ENCODE results near the gene TVP23C. TPM values are rescaled to one million over a fixed set of nuclear protein-coding genes. Genes with fewer than 3 reads are reported as not detected.

Gene TVP23C
- total and polyA plus RNA-seq, 2 experiments from 2014 or later: 11.3 to 33.4 TPM

DNA sequence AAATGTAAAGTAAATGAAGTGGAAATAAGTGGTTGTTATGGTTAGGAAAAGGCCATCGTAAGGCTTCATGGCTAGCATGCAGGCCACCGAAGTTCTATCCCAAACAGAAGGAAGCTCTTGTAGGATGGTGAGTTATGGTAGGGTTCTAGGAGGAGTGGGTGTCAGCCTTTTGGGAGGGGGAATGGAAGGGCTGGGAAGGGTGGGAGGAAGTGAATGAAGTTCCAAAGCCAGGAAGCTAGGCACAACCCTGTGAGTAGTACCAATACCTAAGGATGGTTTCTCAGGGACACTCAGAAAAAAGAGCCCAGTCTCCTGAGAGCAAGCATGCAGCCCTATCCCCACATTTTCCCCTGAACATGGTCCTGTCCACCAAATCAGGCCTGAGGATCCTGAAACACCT lies 59.6 kb downstream of the TVP23C start:
- no peak for DNase-seq (ENCODE audit: low read depth in 1 of 2, low spot score in 1 of 2)
- Histone ChIP-seq H3K27me3 (no peaks in the 10 kb centered on the region), H3K4me3 (no peak overlapping the region), H3K36me3 (no peaks in the 10 kb centered on the region), H3K9me3 (ENCODE audit: low read depth) (no peaks in the 10 kb centered on the region), H3K27ac (no peak overlapping the region), H3K4me1 (ENCODE audit: low read depth) (peaks cover 5% of the 10 kb centered on the region)
- TF ChIP-seq, protein P1, sequence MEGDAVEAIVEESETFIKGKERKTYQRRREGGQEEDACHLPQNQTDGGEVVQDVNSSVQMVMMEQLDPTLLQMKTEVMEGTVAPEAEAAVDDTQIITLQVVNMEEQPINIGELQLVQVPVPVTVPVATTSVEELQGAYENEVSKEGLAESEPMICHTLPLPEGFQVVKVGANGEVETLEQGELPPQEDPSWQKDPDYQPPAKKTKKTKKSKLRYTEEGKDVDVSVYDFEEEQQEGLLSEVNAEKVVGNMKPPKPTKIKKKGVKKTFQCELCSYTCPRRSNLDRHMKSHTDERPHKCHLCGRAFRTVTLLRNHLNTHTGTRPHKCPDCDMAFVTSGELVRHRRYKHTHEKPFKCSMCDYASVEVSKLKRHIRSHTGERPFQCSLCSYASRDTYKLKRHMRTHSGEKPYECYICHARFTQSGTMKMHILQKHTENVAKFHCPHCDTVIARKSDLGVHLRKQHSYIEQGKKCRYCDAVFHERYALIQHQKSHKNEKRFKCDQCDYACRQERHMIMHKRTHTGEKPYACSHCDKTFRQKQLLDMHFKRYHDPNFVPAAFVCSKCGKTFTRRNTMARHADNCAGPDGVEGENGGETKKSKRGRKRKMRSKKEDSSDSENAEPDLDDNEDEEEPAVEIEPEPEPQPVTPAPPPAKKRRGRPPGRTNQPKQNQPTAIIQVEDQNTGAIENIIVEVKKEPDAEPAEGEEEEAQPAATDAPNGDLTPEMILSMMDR (IDR thresholded peaks at IDR 0.05; ENCODE audit: low read depth, low read length): no peak

DNA sequence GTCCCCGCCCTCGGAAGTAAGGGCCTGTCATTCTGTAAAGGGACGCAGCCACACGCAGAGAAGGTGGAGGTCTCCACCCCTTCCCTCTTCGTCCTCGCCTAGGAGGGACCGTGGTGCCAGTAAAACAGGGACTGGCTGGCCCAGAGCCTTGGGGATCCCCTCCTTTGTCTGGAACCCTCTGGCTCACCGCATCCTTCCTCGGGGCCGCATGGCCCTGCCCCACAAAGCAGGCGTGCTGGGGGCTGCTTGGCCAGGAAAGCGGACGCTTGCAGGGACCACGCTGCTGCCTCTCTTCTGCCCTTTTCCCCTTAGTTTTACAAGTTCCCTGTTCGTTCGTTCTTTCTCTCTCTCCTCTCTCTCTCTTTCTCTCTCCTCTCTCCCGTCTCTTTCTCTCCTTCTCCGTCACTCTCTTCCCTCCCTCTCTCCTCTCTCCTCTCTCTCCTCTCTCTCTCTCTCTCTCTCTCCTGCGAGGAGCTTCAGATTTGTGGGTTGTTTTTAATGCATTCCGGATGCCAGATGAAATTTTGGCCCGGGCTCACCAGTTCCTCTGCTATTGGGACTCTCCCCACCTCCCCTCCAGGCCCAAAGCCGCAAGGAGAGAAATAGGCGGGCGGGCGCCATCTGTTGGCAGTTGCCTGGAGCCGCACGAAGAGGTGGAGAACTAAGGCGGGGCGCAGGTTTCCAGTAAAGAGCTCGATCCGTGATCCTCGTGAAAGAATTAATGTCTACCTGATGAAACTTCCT lies 60.7 kb downstream of the TVP23C start:
- Histone ChIP-seq H3K36me3 (no peaks in the 10 kb centered on the region), H3K9me3 (ENCODE audit: low read depth) (no peaks in the 10 kb centered on the region), H3K4me1 (ENCODE audit: low read depth) (no peaks in the 10 kb centered on the region), H3K4me3 (no peak overlapping the region), H3K27me3 (no peaks in the 10 kb centered on the region), H3K27ac (no peak overlapping the region)
- DNase-seq (ENCODE audit: low read depth in 1 of 2, low spot score in 1 of 2): peak; percentile 84 to 95
- TF ChIP-seq, protein P1 (IDR thresholded peaks at IDR 0.05; ENCODE audit: low read depth, low read length): peak; percentile 93

DNA sequence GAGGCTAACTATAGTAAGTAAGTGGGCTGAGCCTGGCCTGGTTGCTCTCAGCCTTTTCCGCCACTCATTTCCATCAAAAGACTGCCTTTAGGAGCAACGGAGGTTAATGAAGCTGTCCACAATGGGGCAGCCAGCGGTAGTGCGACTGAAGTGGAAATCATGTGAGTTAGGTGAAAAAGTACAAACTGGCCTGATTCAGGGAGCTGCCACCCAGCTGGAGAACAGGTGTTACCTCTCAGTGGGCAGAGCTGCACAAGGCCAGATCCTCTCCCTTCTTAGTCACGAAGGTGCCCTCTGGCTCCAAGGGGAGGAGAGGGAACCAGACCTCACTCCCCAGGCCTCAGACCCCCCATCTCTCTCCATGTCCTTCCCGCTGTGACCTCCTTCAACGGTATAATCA lies 61.5 kb downstream of the TVP23C start:
- H3K9me3 ChIP-seq (ENCODE audit: low read depth): no peaks in the 10 kb centered on the region
- no peaks in the 10 kb centered on the region for H3K36me3 ChIP-seq
- H3K27me3 ChIP-seq: no peaks in the 10 kb centered on the region
- no peak for DNase-seq (ENCODE audit: low read depth in 1 of 2, low spot score in 1 of 2)
- no peak overlapping the region for H3K27ac ChIP-seq
- no peaks in the 10 kb centered on the region for H3K4me1 ChIP-seq (ENCODE audit: low read depth)
- TF ChIP-seq, protein P1 (IDR thresholded peaks at IDR 0.05; ENCODE audit: low read depth, low read length): no peak
- no peak overlapping the region for H3K4me3 ChIP-seq

DNA sequence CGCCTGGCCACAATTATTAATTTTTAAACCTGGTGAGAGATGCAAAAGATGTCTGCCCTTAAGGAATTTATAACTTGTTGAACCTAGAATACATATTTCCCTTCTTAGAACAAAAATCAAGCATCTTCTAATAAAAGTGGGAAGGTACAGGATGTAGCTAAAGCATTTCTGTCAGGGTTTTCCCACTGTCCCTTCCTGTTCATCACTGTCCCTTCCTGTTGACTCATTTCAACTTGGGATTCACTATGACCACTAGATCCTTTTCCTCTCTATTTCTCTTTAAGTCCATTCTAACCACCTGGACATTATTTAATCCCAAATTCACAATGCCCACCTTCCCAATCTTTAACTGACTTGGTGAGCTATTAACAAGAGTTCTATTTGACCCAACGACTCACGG lies 62.0 kb downstream of the TVP23C start:
- TF ChIP-seq, protein P1 (IDR thresholded peaks at IDR 0.05; ENCODE audit: low read depth, low read length): no peak
- DNase-seq (ENCODE audit: low read depth in 1 of 2, low spot score in 1 of 2): no peak
- Histone ChIP-seq H3K36me3 (no peaks in the 10 kb centered on the region), H3K9me3 (ENCODE audit: low read depth) (no peaks in the 10 kb centered on the region), H3K27me3 (no peaks in the 10 kb centered on the region), H3K4me3 (no peak overlapping the region), H3K4me1 (ENCODE audit: low read depth) (no peaks in the 10 kb centered on the region), H3K27ac (no peak overlapping the region)

DNA sequence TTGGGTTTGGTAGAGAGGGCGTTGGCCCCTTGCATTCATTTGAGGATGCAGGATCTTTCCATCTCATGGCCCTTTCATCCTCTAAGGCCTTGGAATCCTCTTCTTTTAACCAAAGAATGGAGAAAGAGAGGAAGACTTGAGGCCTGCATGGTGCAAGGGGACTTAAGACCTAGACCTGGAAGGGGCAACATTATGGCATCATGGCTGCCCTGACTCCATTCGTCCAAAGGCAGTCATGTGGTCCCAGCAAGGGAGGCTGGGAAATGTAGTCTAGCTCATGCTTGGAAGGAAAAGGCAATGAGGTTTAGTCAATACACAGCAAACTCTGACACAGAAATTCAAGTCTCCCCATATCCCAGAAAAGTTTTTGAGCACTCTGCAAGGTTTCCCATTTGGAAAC lies 65.2 kb downstream of the TVP23C start:
- no peaks in the 10 kb centered on the region for H3K9me3 ChIP-seq (ENCODE audit: low read depth)
- H3K4me3 ChIP-seq: no peak overlapping the region
- no peaks in the 10 kb centered on the region for H3K36me3 ChIP-seq
- no peak overlapping the region for H3K27ac ChIP-seq
- no peaks in the 10 kb centered on the region for H3K27me3 ChIP-seq
- DNase-seq (ENCODE audit: low read depth in 1 of 2, low spot score in 1 of 2): peak in 1 of 2 donors; percentile 36
- no peaks in the 10 kb centered on the region for H3K4me1 ChIP-seq (ENCODE audit: low read depth)
- TF ChIP-seq, protein P1 (IDR thresholded peaks at IDR 0.05; ENCODE audit: low read depth, low read length): no peak

Data from cardiac muscle cell (in vitro differentiated cells and primary cell).